Fibroblast of skin of left biceps (primary cell): ENCODE results near the gene UQCR10.

Source experiments
- DNase-seq, 2 experiments: peaks; one replicate each; pipeline ENCODE4 v3.0.0-alpha.2; 2013; ENCODE audit warnings: low read depth in 2 of 2

UQCR10 gene

GRCh38 chr22:29798318-29798717, 31.1 kb downstream of the UQCR10 start:
- no peak for DNase-seq

GRCh38 chr22:29798801-29799200, 31.6 kb downstream of the UQCR10 start:
- DNase-seq: no peak

- DNase-seq: no peak
Observed at GRCh38 chr22:29799217-29799680, 32.1 kb downstream of the UQCR10 start.

GRCh38 chr22:29801153-29801552, 34.0 kb downstream of the UQCR10 start:
- DNase-seq: no peak

- DNase-seq: no peak
Observed at GRCh38 chr22:29801796-29802195, 34.6 kb downstream of the UQCR10 start.

GRCh38 chr22:29803190-29803589, 36.0 kb downstream of the UQCR10 start:
- no peak for DNase-seq

GRCh38 chr22:29804985-29805384, 37.8 kb downstream of the UQCR10 start:
- DNase-seq: no peak

- DNase-seq: no peak
Observed at GRCh38 chr22:29806196-29806595, 39.0 kb downstream of the UQCR10 start.

- no peak for DNase-seq
Observed at GRCh38 chr22:29810216-29810615, 43.0 kb downstream of the UQCR10 start.

GRCh38 chr22:29811377-29811776, 44.2 kb downstream of the UQCR10 start:
- DNase-seq: no peak

- DNase-seq: no peak
Observed at GRCh38 chr22:29813126-29813525, 46.0 kb downstream of the UQCR10 start.

GRCh38 chr22:29813563-29813962, 46.4 kb downstream of the UQCR10 start:
- no peak for DNase-seq

GRCh38 chr22:29814003-29814402, 46.8 kb downstream of the UQCR10 start:
- DNase-seq: no peak

GRCh38 chr22:29815580-29815979, 48.4 kb downstream of the UQCR10 start:
- DNase-seq: no peak

GRCh38 chr22:29816128-29816527, 49.0 kb downstream of the UQCR10 start:
- DNase-seq: no peak

- DNase-seq: no peak
Observed at GRCh38 chr22:29816539-29816938, 49.4 kb downstream of the UQCR10 start.

- DNase-seq: no peak
Observed at GRCh38 chr22:29816980-29817379, 49.8 kb downstream of the UQCR10 start.

- no peak for DNase-seq
Observed at GRCh38 chr22:29817724-29818123, 50.6 kb downstream of the UQCR10 start.

GRCh38 chr22:29819501-29819900, 52.3 kb downstream of the UQCR10 start:
- no peak for DNase-seq
